ENCODE measurements around the gene DENND6A. TPM values are rescaled to one million over a fixed set of nuclear protein-coding genes. Genes with fewer than 3 reads are reported as not detected.

DENND6A gene
- total RNA-seq, 2 experiments from 2014 or later: 67.2 to 74.4 TPM

- Histone ChIP-seq H3K27me3 (ENCODE audit: control insufficient read depth in 1 of 2, insufficient read depth in 2 of 2, low read length in 2 of 2) (no peaks in the 10 kb centered on the region), H3K9me3 (ENCODE audit: control insufficient read depth in 1 of 2, insufficient read depth in 1 of 2, low read length in 2 of 2) (no peaks in the 10 kb centered on the region), H3K36me3 (ENCODE audit: insufficient read depth, low read length) (peaks cover 29% of the 10 kb centered on the region), H3K27ac (ENCODE audit: low read depth in 1 of 2, low read length in 2 of 2) (peak overlapping the region in 1 of 2 donors; percentile 31), H3K4me3 (ENCODE audit: low read length) (no peak overlapping the region), H3K4me1 (ENCODE audit: insufficient read depth, low read length) (peaks cover 20% of the 10 kb centered on the region)
- Mint-ChIP-seq H3K27ac (peak overlapping the region; percentile 48), H3K9me3 (no peaks in the 10 kb centered on the region), H3K4me1 (ENCODE audit: low read depth) (peaks cover 70% of the 10 kb centered on the region), H3K27me3 (no peaks in the 10 kb centered on the region), H3K4me3 (no peak overlapping the region), H3K36me3 (ENCODE audit: low read depth) (peaks cover 70% of the 10 kb centered on the region)
- ChIA-PET POLR2A (interaction anchor here (1.0 kb wide), 1 partner anchor 14 kb away, joined by 3 read pairs; no protein-coding TSS in a partner anchor), CTCF (no interaction called here)
- no peak for DNase-seq
- TF ChIP-seq CTCF (IDR thresholded peaks at IDR 0.05): no peak
- ATAC-seq (ENCODE audit: poor library complexity): no peak
- intact Hi-C loops (cut with DNase I, micrococcal nuclease): no loop called here
Measured at GRCh38 chr3:57675530-57675929, 17.3 kb downstream of the DENND6A start.

- no peak overlapping the region for H3K27ac ChIP-seq (ENCODE audit: low read depth in 1 of 2, low read length in 2 of 2)
- intact Hi-C loops (cut with DNase I, micrococcal nuclease): no loop called here
Measured at GRCh38 chr3:57673156-57673555, 19.7 kb downstream of the DENND6A start.

GRCh38 chr3:57670543-57670942 is 22.3 kb downstream of the DENND6A start:
- peaks cover 2% of the 10 kb centered on the region for H3K4me1 ChIP-seq (ENCODE audit: insufficient read depth, low read length)
- H3K9me3 ChIP-seq (ENCODE audit: control insufficient read depth in 1 of 2, insufficient read depth in 1 of 2, low read length in 2 of 2): no peaks in the 10 kb centered on the region
- H3K4me3 Mint-ChIP-seq: no peak overlapping the region
- CTCF ChIA-PET: no interaction called here
- peaks cover 35% of the 10 kb centered on the region for H3K4me1 Mint-ChIP-seq (ENCODE audit: low read depth)
- H3K27me3 ChIP-seq (ENCODE audit: control insufficient read depth in 1 of 2, insufficient read depth in 2 of 2, low read length in 2 of 2): no peaks in the 10 kb centered on the region
- H3K27ac ChIP-seq (ENCODE audit: low read depth in 1 of 2, low read length in 2 of 2): no peak overlapping the region
- ATAC-seq (ENCODE audit: poor library complexity): no peak
- intact Hi-C loops (cut with DNase I, micrococcal nuclease): no loop called here
- POLR2A ChIA-PET: interaction anchor here (1.3 kb wide), 1 partner anchor 85 kb away, joined by 4 read pairs; the partner anchor contains the start of gene SLMAP
- no peak for DNase-seq
- H3K36me3 ChIP-seq (ENCODE audit: insufficient read depth, low read length): peaks cover 20% of the 10 kb centered on the region
- H3K27me3 Mint-ChIP-seq: no peaks in the 10 kb centered on the region
- no peak overlapping the region for H3K27ac Mint-ChIP-seq
- TF ChIP-seq CTCF (IDR thresholded peaks at IDR 0.05): no peak
- H3K4me3 ChIP-seq (ENCODE audit: low read length): no peak overlapping the region
- H3K36me3 Mint-ChIP-seq (ENCODE audit: low read depth): peaks cover 66% of the 10 kb centered on the region
- no peaks in the 10 kb centered on the region for H3K9me3 Mint-ChIP-seq

More at GRCh38 chr3:57673156-57673555, 19.7 kb downstream of the DENND6A start:
- no peak overlapping the region for H3K4me3 Mint-ChIP-seq
- Histone ChIP-seq H3K36me3 (ENCODE audit: insufficient read depth, low read length) (peaks cover 23% of the 10 kb centered on the region), H3K9me3 (ENCODE audit: control insufficient read depth in 1 of 2, insufficient read depth in 1 of 2, low read length in 2 of 2) (no peaks in the 10 kb centered on the region), H3K4me3 (ENCODE audit: low read length) (no peak overlapping the region), H3K4me1 (ENCODE audit: insufficient read depth, low read length) (peaks cover 6% of the 10 kb centered on the region), H3K27me3 (ENCODE audit: control insufficient read depth in 1 of 2, insufficient read depth in 2 of 2, low read length in 2 of 2) (no peaks in the 10 kb centered on the region)
- no peak for TF ChIP-seq CTCF (IDR thresholded peaks at IDR 0.05)
- CTCF ChIA-PET: interaction anchor here (0.6 kb wide), 1 partner anchor 94 kb away, joined by 3 read pairs; no protein-coding TSS in a partner anchor
- POLR2A ChIA-PET: no interaction called here
- peak overlapping the region; percentile 7 for H3K27ac Mint-ChIP-seq
- no peaks in the 10 kb centered on the region for H3K9me3 Mint-ChIP-seq
- no peaks in the 10 kb centered on the region for H3K27me3 Mint-ChIP-seq
- ATAC-seq (ENCODE audit: poor library complexity) (no peak), DNase-seq (no peak)
- H3K4me1 Mint-ChIP-seq (ENCODE audit: low read depth): peaks cover 50% of the 10 kb centered on the region
- peaks cover 66% of the 10 kb centered on the region for H3K36me3 Mint-ChIP-seq (ENCODE audit: low read depth)

Data from CD4-positive, alpha-beta T cell (primary cell).